Measurements from ENCODE around the gene GSAP. TPM values are rescaled to one million over a fixed set of nuclear protein-coding genes. Genes with fewer than 3 reads are reported as not detected.

GSAP gene
- total RNA-seq, 1 experiment from 2014 or later = 6.5 TPM

DNA sequence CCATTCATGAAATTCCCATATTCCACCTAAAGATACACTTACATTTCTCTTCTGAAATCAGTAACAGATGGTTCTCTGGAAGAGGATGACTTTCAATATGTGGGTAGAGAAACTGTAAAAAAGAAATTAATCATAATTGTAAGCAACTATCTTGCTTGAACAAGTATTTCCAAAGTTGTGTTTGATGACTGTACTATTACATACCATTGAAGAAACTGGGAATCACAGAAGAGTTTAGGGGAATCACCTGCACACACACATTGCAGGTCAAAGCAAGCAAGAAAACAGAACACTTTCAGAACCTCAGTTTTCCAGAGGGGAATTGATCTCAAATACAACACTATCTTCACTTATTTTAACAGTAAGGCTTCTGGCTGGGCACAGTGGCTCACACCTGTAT, 33.6 kb downstream of the GSAP start:
- Histone ChIP-seq H3K27ac (ENCODE audit: low read length) (no peak overlapping the region), H3K4me1 (ENCODE audit: insufficient read depth, low read length) (no peaks in the 10 kb centered on the region), H4K20me1 (ENCODE audit: low read length) (no peaks in the 10 kb centered on the region), H3K27me3 (ENCODE audit: low read length) (no peaks in the 10 kb centered on the region), H3K9me3 (ENCODE audit: low read length) (no peaks in the 10 kb centered on the region), H3F3A (ENCODE audit: low read length, unreplicated experiment) (no peaks in the 10 kb centered on the region), H3K9me2 (replicated peaks; ENCODE audit: low read length) (no peaks in the 10 kb centered on the region), H3K4me3 (ENCODE audit: low read length) (no peak overlapping the region), H3K4me2 (ENCODE audit: low read length) (no peak overlapping the region), H3K36me3 (ENCODE audit: low read depth, low read length) (no peaks in the 10 kb centered on the region), H3K79me2 (ENCODE audit: low read length) (no peaks in the 10 kb centered on the region), H2AFZ (ENCODE audit: low read length) (no peak overlapping the region), H3K9ac (ENCODE audit: low read length) (no peak overlapping the region)
- DNase-seq (no peak), ATAC-seq (no peak)
- POLR2A ChIA-PET (ENCODE audit: unreplicated experiment) = no interaction called here
- no TSS peak for BruUV-seq (replicated peaks)
- CTCF ChIA-PET = no interaction called here
- intact Hi-C loops (cut with micrococcal nuclease) = no loop called here
- no peak for TF ChIP-seq EZH2 (IDR thresholded peaks at IDR 0.05; ENCODE audit: low read length, unreplicated experiment)
- TF ChIP-seq, protein P1, sequence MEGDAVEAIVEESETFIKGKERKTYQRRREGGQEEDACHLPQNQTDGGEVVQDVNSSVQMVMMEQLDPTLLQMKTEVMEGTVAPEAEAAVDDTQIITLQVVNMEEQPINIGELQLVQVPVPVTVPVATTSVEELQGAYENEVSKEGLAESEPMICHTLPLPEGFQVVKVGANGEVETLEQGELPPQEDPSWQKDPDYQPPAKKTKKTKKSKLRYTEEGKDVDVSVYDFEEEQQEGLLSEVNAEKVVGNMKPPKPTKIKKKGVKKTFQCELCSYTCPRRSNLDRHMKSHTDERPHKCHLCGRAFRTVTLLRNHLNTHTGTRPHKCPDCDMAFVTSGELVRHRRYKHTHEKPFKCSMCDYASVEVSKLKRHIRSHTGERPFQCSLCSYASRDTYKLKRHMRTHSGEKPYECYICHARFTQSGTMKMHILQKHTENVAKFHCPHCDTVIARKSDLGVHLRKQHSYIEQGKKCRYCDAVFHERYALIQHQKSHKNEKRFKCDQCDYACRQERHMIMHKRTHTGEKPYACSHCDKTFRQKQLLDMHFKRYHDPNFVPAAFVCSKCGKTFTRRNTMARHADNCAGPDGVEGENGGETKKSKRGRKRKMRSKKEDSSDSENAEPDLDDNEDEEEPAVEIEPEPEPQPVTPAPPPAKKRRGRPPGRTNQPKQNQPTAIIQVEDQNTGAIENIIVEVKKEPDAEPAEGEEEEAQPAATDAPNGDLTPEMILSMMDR (conservative IDR thresholded peaks at IDR 0.05; ENCODE audit: low read depth, low read length) = no peak
- TF ChIP-seq EZH2phosphoT487 (IDR thresholded peaks at IDR 0.05; ENCODE audit: borderline replicate concordance, low read length) = no peak

DNA sequence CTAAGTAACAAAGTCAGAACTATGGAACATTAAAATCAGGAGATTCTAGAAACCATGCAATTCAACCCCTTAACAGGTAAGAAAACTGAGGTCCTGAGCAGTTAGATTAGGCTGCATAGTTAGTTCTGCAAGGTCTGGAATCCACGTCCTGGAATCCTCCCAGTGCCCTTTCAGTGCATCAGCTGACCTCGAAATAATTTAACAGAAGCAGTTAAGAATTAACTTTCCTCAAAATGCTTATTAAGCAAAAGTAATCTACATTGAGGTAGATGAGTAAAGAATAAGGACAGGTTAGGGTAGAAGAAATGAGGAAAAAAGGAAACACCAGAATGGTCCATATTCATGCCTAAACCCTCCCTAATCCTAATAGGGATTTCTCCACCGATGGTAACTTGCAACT, 37.6 kb downstream of the GSAP start:
- Histone ChIP-seq H3F3A (ENCODE audit: low read length, unreplicated experiment) (no peaks in the 10 kb centered on the region), H3K79me2 (ENCODE audit: low read length) (no peaks in the 10 kb centered on the region), H3K36me3 (ENCODE audit: low read depth, low read length) (no peaks in the 10 kb centered on the region), H3K4me2 (ENCODE audit: low read length) (no peak overlapping the region), H2AFZ (ENCODE audit: low read length) (no peak overlapping the region), H4K20me1 (ENCODE audit: low read length) (no peaks in the 10 kb centered on the region), H3K27me3 (ENCODE audit: low read length) (no peaks in the 10 kb centered on the region), H3K4me1 (ENCODE audit: insufficient read depth, low read length) (no peaks in the 10 kb centered on the region), H3K9ac (ENCODE audit: low read length) (no peak overlapping the region), H3K9me3 (ENCODE audit: low read length) (no peaks in the 10 kb centered on the region), H3K9me2 (replicated peaks; ENCODE audit: low read length) (no peaks in the 10 kb centered on the region), H3K27ac (ENCODE audit: low read length) (no peak overlapping the region), H3K4me3 (ENCODE audit: low read length) (no peak overlapping the region)
- BruUV-seq (replicated peaks) = no TSS peak
- ChIA-PET CTCF (no interaction called here), POLR2A (ENCODE audit: unreplicated experiment) (no interaction called here)
- intact Hi-C loops (cut with micrococcal nuclease) = loop anchor here (10.0 kb wide), 1 partner anchor 46 kb away; no protein-coding TSS in a partner anchor
- ATAC-seq = no peak
- TF ChIP-seq, protein P1 (conservative IDR thresholded peaks at IDR 0.05; ENCODE audit: low read depth, low read length) = no peak
- TF ChIP-seq EZH2 (IDR thresholded peaks at IDR 0.05; ENCODE audit: low read length, unreplicated experiment) (no peak), EZH2phosphoT487 (IDR thresholded peaks at IDR 0.05; ENCODE audit: borderline replicate concordance, low read length) (no peak)
- DNase-seq = no peak

DNA sequence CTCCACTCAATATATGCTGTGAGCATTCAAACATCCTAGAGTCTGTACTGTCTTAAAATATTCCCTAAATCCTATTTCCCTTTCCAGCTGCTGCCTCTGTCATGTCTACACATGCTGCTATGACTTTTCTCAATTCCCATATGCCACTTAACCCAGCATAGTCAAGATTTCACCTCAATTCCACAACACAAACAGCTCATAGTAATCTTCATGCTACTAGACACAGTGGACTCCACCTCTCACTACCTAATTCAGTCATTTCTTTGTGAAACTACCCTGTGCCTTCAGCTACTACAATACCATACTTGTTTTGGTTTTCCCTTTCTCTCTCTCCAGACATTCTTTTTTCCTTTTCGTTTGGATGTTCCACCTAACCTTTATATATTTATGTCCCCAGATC, 45.5 kb downstream of the GSAP start:
- ATAC-seq (no peak), DNase-seq (no peak)
- H2AFZ ChIP-seq (ENCODE audit: low read length) = no peak overlapping the region
- H3K4me1 ChIP-seq (ENCODE audit: insufficient read depth, low read length) = no peaks in the 10 kb centered on the region
- H3K4me2 ChIP-seq (ENCODE audit: low read length) = no peak overlapping the region
- no peaks in the 10 kb centered on the region for H4K20me1 ChIP-seq (ENCODE audit: low read length)
- H3K9ac ChIP-seq (ENCODE audit: low read length) = no peak overlapping the region
- no peaks in the 10 kb centered on the region for H3K36me3 ChIP-seq (ENCODE audit: low read depth, low read length)
- H3K27ac ChIP-seq (ENCODE audit: low read length) = no peak overlapping the region
- ChIA-PET POLR2A (ENCODE audit: unreplicated experiment) (no interaction called here), CTCF (no interaction called here)
- no TSS peak for BruUV-seq (replicated peaks)
- H3K79me2 ChIP-seq (ENCODE audit: low read length) = no peaks in the 10 kb centered on the region
- no peak overlapping the region for H3K4me3 ChIP-seq (ENCODE audit: low read length)
- intact Hi-C loops (cut with micrococcal nuclease) = loop anchor here (10.0 kb wide), 1 partner anchor 54 kb away; no protein-coding TSS in a partner anchor
- no peaks in the 10 kb centered on the region for H3F3A ChIP-seq (ENCODE audit: low read length, unreplicated experiment)
- TF ChIP-seq, protein P1 (conservative IDR thresholded peaks at IDR 0.05; ENCODE audit: low read depth, low read length) = no peak
- H3K9me3 ChIP-seq (ENCODE audit: low read length) = no peaks in the 10 kb centered on the region
- H3K9me2 ChIP-seq (replicated peaks; ENCODE audit: low read length) = no peaks in the 10 kb centered on the region
- H3K27me3 ChIP-seq (ENCODE audit: low read length) = no peaks in the 10 kb centered on the region
